ENCODE data around the gene KCNH4.

Gene KCNH4

GRCh38 chr17:42180922-42181850, at the start of gene KCNH4:
Gene KCNH4, minus strand, starts transcription at chr17:42181142. Its CDS starts 197 bp downstream, at chr17:42180945.
- peaks cover 62% of the 10 kb centered on the region for H3K4me1 ChIP-seq (ENCODE audit: control insufficient read depth, low read length)
- peak within 1 kb of the TSS; percentile 70 for H3K4me3 ChIP-seq (ENCODE audit: low read length)
- no peak within 1 kb of the TSS for H3K27ac ChIP-seq (ENCODE audit: low read depth, low read length)
- peaks cover 19% of the 10 kb centered on the region for H3K27me3 ChIP-seq (ENCODE audit: control insufficient read depth, low read length)
- no peaks in the 10 kb centered on the region for H3K9me2 ChIP-seq (replicated peaks; ENCODE audit: control insufficient read depth, low read length)
- H3K79me2 ChIP-seq (ENCODE audit: control insufficient read depth, low read length) = no peaks in the 10 kb centered on the region
- H3K36me3 ChIP-seq (ENCODE audit: control insufficient read depth, low read length) = no peaks in the 10 kb centered on the region
- TF ChIP-seq EZH2phosphoT487 (IDR thresholded peaks at IDR 0.05; ENCODE audit: borderline replicate concordance, low read length) = no peak
- TF ChIP-seq, protein P1, sequence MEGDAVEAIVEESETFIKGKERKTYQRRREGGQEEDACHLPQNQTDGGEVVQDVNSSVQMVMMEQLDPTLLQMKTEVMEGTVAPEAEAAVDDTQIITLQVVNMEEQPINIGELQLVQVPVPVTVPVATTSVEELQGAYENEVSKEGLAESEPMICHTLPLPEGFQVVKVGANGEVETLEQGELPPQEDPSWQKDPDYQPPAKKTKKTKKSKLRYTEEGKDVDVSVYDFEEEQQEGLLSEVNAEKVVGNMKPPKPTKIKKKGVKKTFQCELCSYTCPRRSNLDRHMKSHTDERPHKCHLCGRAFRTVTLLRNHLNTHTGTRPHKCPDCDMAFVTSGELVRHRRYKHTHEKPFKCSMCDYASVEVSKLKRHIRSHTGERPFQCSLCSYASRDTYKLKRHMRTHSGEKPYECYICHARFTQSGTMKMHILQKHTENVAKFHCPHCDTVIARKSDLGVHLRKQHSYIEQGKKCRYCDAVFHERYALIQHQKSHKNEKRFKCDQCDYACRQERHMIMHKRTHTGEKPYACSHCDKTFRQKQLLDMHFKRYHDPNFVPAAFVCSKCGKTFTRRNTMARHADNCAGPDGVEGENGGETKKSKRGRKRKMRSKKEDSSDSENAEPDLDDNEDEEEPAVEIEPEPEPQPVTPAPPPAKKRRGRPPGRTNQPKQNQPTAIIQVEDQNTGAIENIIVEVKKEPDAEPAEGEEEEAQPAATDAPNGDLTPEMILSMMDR (IDR thresholded peaks at IDR 0.05; ENCODE audit: low read depth, low read length, poor library complexity, severe bottlenecking) = peak; percentile 93
- peak within 1 kb of the TSS; percentile 75 for H3K4me2 ChIP-seq (ENCODE audit: low read length)
- H3F3A ChIP-seq (ENCODE audit: control insufficient read depth, insufficient read depth) = peaks cover 8% of the 10 kb centered on the region; the same call in 1 of the 2 replicates
- H3K9me3 ChIP-seq (ENCODE audit: control insufficient read depth, insufficient read depth, low read length) = no peaks in the 10 kb centered on the region
- H4K20me1 ChIP-seq (ENCODE audit: control insufficient read depth, insufficient read depth, low read depth, low read length) = no peaks in the 10 kb centered on the region

GRCh38 chr17:42230225-42230624, 49.3 kb upstream of the KCNH4 start:
- no peaks in the 10 kb centered on the region for H3K9me3 ChIP-seq (ENCODE audit: control insufficient read depth, insufficient read depth, low read length)
- no peaks in the 10 kb centered on the region for H3F3A ChIP-seq (ENCODE audit: control insufficient read depth, insufficient read depth)
- no peak overlapping the region for H3K4me3 ChIP-seq (ENCODE audit: low read length)
- H3K9me2 ChIP-seq (replicated peaks; ENCODE audit: control insufficient read depth, low read length) = no peaks in the 10 kb centered on the region
- peaks cover 6% of the 10 kb centered on the region for H3K36me3 ChIP-seq (ENCODE audit: control insufficient read depth, low read length)
- H3K79me2 ChIP-seq (ENCODE audit: control insufficient read depth, low read length) = peaks cover 21% of the 10 kb centered on the region
- no peaks in the 10 kb centered on the region for H4K20me1 ChIP-seq (ENCODE audit: control insufficient read depth, insufficient read depth, low read depth, low read length)
- H3K4me1 ChIP-seq (ENCODE audit: control insufficient read depth, low read length) = peaks cover 27% of the 10 kb centered on the region
- H3K27me3 ChIP-seq (ENCODE audit: control insufficient read depth, low read length) = no peaks in the 10 kb centered on the region
- H3K4me2 ChIP-seq (ENCODE audit: low read length) = no peak overlapping the region
- TF ChIP-seq EZH2phosphoT487 (IDR thresholded peaks at IDR 0.05; ENCODE audit: borderline replicate concordance, low read length) = no peak
- TF ChIP-seq, protein P1 (IDR thresholded peaks at IDR 0.05; ENCODE audit: low read depth, low read length, poor library complexity, severe bottlenecking) = no peak
- H3K27ac ChIP-seq (ENCODE audit: low read depth, low read length) = no peak overlapping the region

DNA sequence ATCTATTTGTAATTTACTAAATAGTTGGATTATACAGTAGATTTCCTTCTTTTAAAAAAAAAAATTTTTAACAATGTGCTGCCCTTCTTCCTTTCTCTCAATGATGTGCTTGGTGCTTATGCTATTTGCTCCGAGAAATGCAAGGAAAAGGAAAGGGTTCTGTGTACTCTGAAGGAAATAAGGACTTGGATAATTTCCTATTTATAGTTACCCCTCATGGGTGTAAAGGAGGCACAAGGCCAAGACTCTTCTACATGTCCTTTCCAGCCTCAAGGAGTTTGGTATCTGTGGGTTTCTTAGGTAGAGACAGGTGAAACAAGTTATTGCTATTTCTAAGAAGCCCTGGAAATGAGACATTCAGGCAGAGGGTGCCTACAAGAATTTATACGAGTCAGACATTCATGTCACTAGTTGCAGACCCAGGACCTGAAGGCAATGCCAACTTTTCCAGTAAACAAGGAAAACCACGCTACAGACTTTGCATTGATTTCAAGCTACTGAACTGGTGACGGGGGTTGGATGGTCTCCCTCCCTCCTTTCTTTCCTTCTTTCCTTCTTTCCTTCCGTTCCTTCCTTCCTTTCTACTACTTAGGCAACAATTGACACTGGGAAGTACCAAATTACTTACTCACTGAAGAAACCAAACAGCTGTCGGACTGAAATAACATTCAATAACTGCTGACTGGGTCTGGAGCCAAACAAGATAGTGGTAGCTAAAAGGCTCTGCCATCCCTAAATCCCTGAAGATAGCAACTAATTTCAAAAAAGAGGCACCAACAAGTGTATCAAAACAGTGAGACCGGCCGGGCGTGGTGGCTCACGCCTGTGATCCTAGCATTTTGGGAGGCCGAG, 47.1 kb upstream of the KCNH4 start:
- H3K36me3 ChIP-seq (ENCODE audit: control insufficient read depth, low read length) = peaks cover 17% of the 10 kb centered on the region
- no peaks in the 10 kb centered on the region for H4K20me1 ChIP-seq (ENCODE audit: control insufficient read depth, insufficient read depth, low read depth, low read length)
- TF ChIP-seq EZH2phosphoT487 (IDR thresholded peaks at IDR 0.05; ENCODE audit: borderline replicate concordance, low read length) = no peak
- TF ChIP-seq, protein P1 (IDR thresholded peaks at IDR 0.05; ENCODE audit: low read depth, low read length, poor library complexity, severe bottlenecking) = no peak
- no peaks in the 10 kb centered on the region for H3K27me3 ChIP-seq (ENCODE audit: control insufficient read depth, low read length)
- H3K79me2 ChIP-seq (ENCODE audit: control insufficient read depth, low read length) = peaks cover 2% of the 10 kb centered on the region
- no peaks in the 10 kb centered on the region for H3K9me3 ChIP-seq (ENCODE audit: control insufficient read depth, insufficient read depth, low read length)
- H3K4me1 ChIP-seq (ENCODE audit: control insufficient read depth, low read length) = peaks cover 12% of the 10 kb centered on the region
- no peaks in the 10 kb centered on the region for H3K9me2 ChIP-seq (replicated peaks; ENCODE audit: control insufficient read depth, low read length)
- H3F3A ChIP-seq (ENCODE audit: control insufficient read depth, insufficient read depth) = no peaks in the 10 kb centered on the region
- no peak overlapping the region for H3K27ac ChIP-seq (ENCODE audit: low read depth, low read length)
- no peak overlapping the region for H3K4me3 ChIP-seq (ENCODE audit: low read length)
- H3K4me2 ChIP-seq (ENCODE audit: low read length) = no peak overlapping the region

All from DOHH2 (cell line).